ENCODE data around the gene GPR142. TPM values are rescaled to one million over a fixed set of nuclear protein-coding genes. Genes with fewer than 3 reads are reported as not detected.

GPR142 gene
- polyA plus RNA-seq, 1 experiment: not detected

DNA sequence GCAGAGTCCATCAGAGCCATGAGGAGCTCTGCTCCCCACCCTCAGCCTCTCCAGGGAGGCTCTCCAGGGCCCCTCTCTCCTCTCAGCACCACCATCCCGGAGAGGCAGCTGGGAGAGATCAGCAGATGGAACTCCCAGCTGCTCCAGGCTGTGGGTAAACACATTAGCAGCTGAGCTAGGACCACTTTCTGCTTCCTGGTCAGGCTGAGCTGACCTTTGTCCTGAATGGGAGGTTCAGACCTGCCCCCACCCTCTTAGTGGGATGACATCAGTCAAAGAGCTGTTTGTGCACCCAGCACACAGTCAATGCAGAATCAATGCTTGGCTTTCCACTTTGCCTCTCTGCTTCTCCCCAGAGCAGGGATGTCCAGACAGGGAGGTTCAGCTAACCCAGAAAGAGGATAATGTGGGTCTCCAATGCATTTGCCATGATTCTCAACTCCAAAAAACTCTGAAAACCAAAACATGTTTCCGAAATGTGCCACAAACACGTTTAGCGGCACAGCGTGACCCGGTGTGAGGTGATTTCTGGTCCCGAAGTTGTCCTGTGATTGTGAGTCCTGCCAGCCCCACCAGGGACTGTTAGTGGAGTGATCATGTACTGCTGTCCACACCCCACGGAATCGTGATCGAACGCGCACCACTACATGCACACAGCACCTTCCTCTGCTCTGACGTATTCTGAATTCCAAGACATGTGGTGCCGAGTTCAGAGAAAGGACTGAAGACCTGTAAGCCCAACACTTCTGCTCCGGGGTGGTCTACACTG is 6.7 kb downstream of the GPR142 start:
- H3K4me3 ChIP-seq (ENCODE audit: low read depth, low read length): no peak overlapping the region
- H3K9me3 ChIP-seq (ENCODE audit: control insufficient read depth, insufficient read depth, low read length): no peaks in the 10 kb centered on the region; the same call in 1 of the 2 replicates
- no peak overlapping the region for H3K27ac ChIP-seq (ENCODE audit: low read depth, low read length)
- DNase-seq (ENCODE audit: low read depth, low spot score): no peak
- ChIA-PET CTCF (interaction anchor here (3.5 kb wide), 1 partner anchor 83 kb away, joined by 15 read pairs; no protein-coding TSS in a partner anchor), POLR2A (no interaction called here)
- H3K27me3 ChIP-seq (ENCODE audit: control insufficient read depth, insufficient read depth, low read length): peaks cover 3% of the 10 kb centered on the region
- no peak for TF ChIP-seq CTCF (IDR thresholded peaks at IDR 0.05; ENCODE audit: low read depth, low read length)

GRCh38 chr17:74374858-74375257 is 7.6 kb downstream of the GPR142 start:
- TF ChIP-seq CTCF (IDR thresholded peaks at IDR 0.05; ENCODE audit: low read depth, low read length): no peak
- H3K27ac ChIP-seq (ENCODE audit: low read depth, low read length): no peak overlapping the region
- peaks cover 3% of the 10 kb centered on the region for H3K27me3 ChIP-seq (ENCODE audit: control insufficient read depth, insufficient read depth, low read length)
- ChIA-PET POLR2A (no interaction called here), CTCF (interaction anchor here (3.5 kb wide), 1 partner anchor 83 kb away, joined by 15 read pairs; no protein-coding TSS in a partner anchor)
- no peak for DNase-seq (ENCODE audit: low read depth, low spot score)
- no peak overlapping the region for H3K4me3 ChIP-seq (ENCODE audit: low read depth, low read length)
- H3K9me3 ChIP-seq (ENCODE audit: control insufficient read depth, insufficient read depth, low read length): no peaks in the 10 kb centered on the region; the same call in 1 of the 2 replicates

DNA sequence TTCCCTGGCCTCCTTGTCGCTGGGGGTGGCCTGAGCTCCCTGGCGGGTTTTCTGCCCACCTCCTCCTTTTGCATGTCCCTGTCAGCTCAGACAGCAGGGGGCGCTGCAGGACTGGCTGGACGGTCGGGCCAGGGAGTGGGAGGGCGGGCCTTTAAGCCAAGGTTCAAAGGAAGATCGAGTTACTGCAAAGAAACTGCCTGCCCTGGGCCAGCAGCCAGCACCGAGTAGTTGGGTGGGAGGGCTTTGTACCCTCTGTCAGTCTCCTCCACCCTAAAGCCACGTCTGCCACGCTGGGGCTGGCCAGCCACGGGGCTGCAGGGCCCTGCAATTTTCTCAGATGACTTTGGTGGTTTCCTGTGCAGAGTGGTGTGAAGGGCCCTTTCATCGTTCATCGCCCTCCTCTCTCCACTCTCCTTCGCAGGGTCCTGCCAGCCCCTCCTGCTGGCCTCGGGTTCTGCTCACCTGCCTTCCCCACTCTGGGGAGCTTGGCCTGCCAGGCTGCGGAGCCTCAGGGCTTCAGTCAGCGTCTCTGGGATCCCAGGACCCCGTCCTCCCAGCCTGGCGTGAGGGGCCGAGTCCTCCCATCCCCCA is 12.3 kb downstream of the GPR142 start:
- DNase-seq (ENCODE audit: low read depth, low spot score): peak; percentile 27

GRCh38 chr17:74380086-74380958 is 13.0 kb downstream of the GPR142 start:
- TF ChIP-seq CTCF (IDR thresholded peaks at IDR 0.05; ENCODE audit: low read depth, low read length): no peak
- no peak overlapping the region for H3K4me3 ChIP-seq (ENCODE audit: low read depth, low read length)
- H3K9me3 ChIP-seq (ENCODE audit: control insufficient read depth, insufficient read depth, low read length): no peaks in the 10 kb centered on the region; the same call in 1 of the 2 replicates
- DNase-seq (ENCODE audit: low read depth, low spot score): no peak
- CTCF ChIA-PET: interaction anchor here (0.7 to 3.5 kb wide), 6 partner anchors 12 to 166 kb away, joined by 4 to 94 read pairs (median 6); partner anchors contain the start of gene GPR142
- POLR2A ChIA-PET: no interaction called here
- H3K27me3 ChIP-seq (ENCODE audit: control insufficient read depth, insufficient read depth, low read length): no peaks in the 10 kb centered on the region
- H3K27ac ChIP-seq (ENCODE audit: low read depth, low read length): no peak overlapping the region

More for the DNA sequence above, 12.3 kb downstream of the GPR142 start:
- Histone ChIP-seq H3K9me3 (ENCODE audit: control insufficient read depth, insufficient read depth, low read length) (no peaks in the 10 kb centered on the region; the same call in 1 of the 2 replicates), H3K27me3 (ENCODE audit: control insufficient read depth, insufficient read depth, low read length) (no peaks in the 10 kb centered on the region), H3K27ac (ENCODE audit: low read depth, low read length) (no peak overlapping the region), H3K4me3 (ENCODE audit: low read depth, low read length) (no peak overlapping the region)
- POLR2A ChIA-PET: no interaction called here
- CTCF ChIA-PET: interaction anchor here (0.6 to 3.5 kb wide), 17 partner anchors 9 to 1509 kb away, joined by 3 to 94 read pairs (median 4); partner anchors contain the start of gene GPR142
- TF ChIP-seq CTCF (IDR thresholded peaks at IDR 0.05; ENCODE audit: low read depth, low read length): peak; percentile 81
